Astrocyte (in vitro differentiated cells and primary cell): ENCODE data around the gene TULP4. TPM values are rescaled to one million over a fixed set of nuclear protein-coding genes. Genes with fewer than 3 reads are reported as not detected.

Experiments
- DNase-seq: peaks from one replicate; pipeline ENCODE4 v3.0.0-alpha.2; 2010; ENCODE audit warnings: low read depth
- FAIRE-seq: peaks from 2 replicates; lab custom pipeline; 2011; peaks lifted over from hg19 to GRCh38; lab: Jason Lieb, UNC
- H2AFZ ChIP-seq: 2 replicates; pipeline ENCODE4 v1.6.0; 2012; ENCODE audit warnings: low read depth, low read length, inconsistent platforms
- H3K27ac ChIP-seq: 2 replicates; pipeline ENCODE4 v1.5.1; 2011; ENCODE audit warnings: low read depth, low read length, inconsistent platforms
- H3K27me3 ChIP-seq: 2 replicates; pipeline ENCODE4 v1.6.0; 2011; ENCODE audit warnings: low read length, inconsistent platforms; ENCODE audit not compliant: insufficient read depth
- H3K36me3 ChIP-seq: 2 replicates; pipeline ENCODE4 v1.5.1; 2011; ENCODE audit warnings: low read length, inconsistent platforms; ENCODE audit not compliant: insufficient read depth
- H3K4me1 ChIP-seq: 2 replicates; pipeline ENCODE4 v1.5.1; 2011; ENCODE audit warnings: low read length, inconsistent platforms; ENCODE audit not compliant: insufficient read depth
- H3K4me2 ChIP-seq: 2 replicates; pipeline ENCODE4 v1.6.0; 2012; ENCODE audit warnings: low read length, inconsistent platforms
- H3K4me3 ChIP-seq: 2 replicates; pipeline ENCODE4 v1.5.1; 2011; ENCODE audit warnings: low read depth, mild to moderate bottlenecking, low read length, inconsistent platforms; ENCODE audit not compliant: insufficient read depth
- H3K79me2 ChIP-seq: 2 replicates; pipeline ENCODE4 v1.6.0; 2012; ENCODE audit warnings: mild to moderate bottlenecking, low read length, inconsistent platforms; ENCODE audit not compliant: insufficient read depth
- H3K9ac ChIP-seq: 2 replicates; pipeline ENCODE4 v1.6.0; 2012; ENCODE audit warnings: mild to moderate bottlenecking, low read length, inconsistent platforms
- H3K9me3 ChIP-seq: 2 replicates; pipeline ENCODE4 v1.5.1; 2012; ENCODE audit warnings: low read depth, mild to moderate bottlenecking, low read length, inconsistent platforms; ENCODE audit not compliant: insufficient read depth
- H4K20me1 ChIP-seq: 2 replicates; pipeline ENCODE4 v1.6.0; 2012; ENCODE audit warnings: low read length, inconsistent platforms; ENCODE audit not compliant: insufficient read depth
- H3K27ac Mint-ChIP-seq: one replicate; pipeline ENCODE4 v1.8.0; 2021; ENCODE audit warnings: mild to moderate bottlenecking, mixed read lengths; ENCODE audit not compliant: unreplicated experiment
- H3K27me3 Mint-ChIP-seq: one replicate; pipeline ENCODE4 v1.8.0; 2021; ENCODE audit warnings: low read depth, mixed read lengths; ENCODE audit not compliant: unreplicated experiment
- H3K36me3 Mint-ChIP-seq: one replicate; pipeline ENCODE4 v1.8.0; 2021; ENCODE audit warnings: low read depth, mixed read lengths; ENCODE audit not compliant: unreplicated experiment
- H3K4me1 Mint-ChIP-seq: one replicate; pipeline ENCODE4 v1.8.0; 2021; ENCODE audit warnings: low read depth, mixed read lengths; ENCODE audit not compliant: unreplicated experiment
- H3K4me3 Mint-ChIP-seq: one replicate; pipeline ENCODE4 v1.8.0; 2021; ENCODE audit warnings: mild to moderate bottlenecking, moderate library complexity, mixed read lengths; ENCODE audit not compliant: unreplicated experiment
- H3K9me3 Mint-ChIP-seq: one replicate; pipeline ENCODE4 v1.8.0; 2021; ENCODE audit warnings: mild to moderate bottlenecking, mixed read lengths; ENCODE audit not compliant: unreplicated experiment
- CTCF ChIP-seq: IDR thresholded peaks from 2 replicates; pipeline ENCODE4 v1.5.1; 2011; ENCODE audit warnings: low read depth, mild to moderate bottlenecking, inconsistent platforms, low read length, moderate library complexity; ENCODE audit not compliant: insufficient read depth
- EZH2 ChIP-seq: IDR thresholded peaks from 2 replicates; pipeline ENCODE4 v1.6.1; 2012; ENCODE audit warnings: mild to moderate bottlenecking, low read length, inconsistent platforms; ENCODE audit not compliant: insufficient read depth
- total RNA-seq: library from RNA; stranded (reverse); gene quantifications from 2 replicates; pipeline ENCODE4 v1.2.1, GENCODE V29; 2021

TULP4 gene
- total RNA-seq, 1 donor from 2014 or later = 91.2 TPM

GRCh38 chr6:158414851-158415262 lies 102.6 kb downstream of the TULP4 start:
- Mint-ChIP-seq H3K4me1 (peaks cover 35% of the 10 kb centered on the region), H3K36me3 (peaks cover 23% of the 10 kb centered on the region), H3K4me3 (no peak overlapping the region), H3K27ac (peak overlapping the region; percentile 58), H3K9me3 (peaks cover 2% of the 10 kb centered on the region), H3K27me3 (no peaks in the 10 kb centered on the region)
- peaks cover 3% of the 10 kb centered on the region for H3K36me3 ChIP-seq
- TF ChIP-seq CTCF = no peak
- no peak for TF ChIP-seq EZH2
- H3K4me2 ChIP-seq = no peak overlapping the region
- no peaks in the 10 kb centered on the region for H3K9me3 ChIP-seq
- no peak overlapping the region for H3K4me3 ChIP-seq
- no peak overlapping the region for H3K9ac ChIP-seq
- DNase-seq = peak; percentile 93
- H3K27me3 ChIP-seq = no peaks in the 10 kb centered on the region
- H3K79me2 ChIP-seq = peaks cover 8% of the 10 kb centered on the region
- no peaks in the 10 kb centered on the region for H4K20me1 ChIP-seq
- peaks cover 13% of the 10 kb centered on the region for H3K4me1 ChIP-seq
- FAIRE-seq = no peak
- no peak overlapping the region for H2AFZ ChIP-seq
- H3K27ac ChIP-seq = peak overlapping the region; percentile 27

GRCh38 chr6:158415666-158416065 lies 103.4 kb downstream of the TULP4 start:
- Histone ChIP-seq H2AFZ (no peak overlapping the region), H3K9me3 (no peaks in the 10 kb centered on the region), H3K9ac (no peak overlapping the region), H3K27ac (no peak overlapping the region), H3K4me3 (no peak overlapping the region), H3K4me2 (no peak overlapping the region), H3K36me3 (peaks cover 3% of the 10 kb centered on the region), H3K4me1 (peaks cover 13% of the 10 kb centered on the region), H4K20me1 (no peaks in the 10 kb centered on the region), H3K79me2 (peaks cover 8% of the 10 kb centered on the region), H3K27me3 (no peaks in the 10 kb centered on the region)
- Mint-ChIP-seq H3K9me3 (no peaks in the 10 kb centered on the region), H3K4me1 (peaks cover 29% of the 10 kb centered on the region), H3K27ac (peak overlapping the region; percentile 66), H3K4me3 (no peak overlapping the region), H3K36me3 (peaks cover 24% of the 10 kb centered on the region), H3K27me3 (no peaks in the 10 kb centered on the region)
- no peak for TF ChIP-seq EZH2
- TF ChIP-seq CTCF = no peak
- FAIRE-seq (no peak), DNase-seq (peak; percentile 63)

- peak overlapping the region; percentile 50 for H3K4me2 ChIP-seq
- H3K27ac Mint-ChIP-seq = peak overlapping the region; percentile 51
- peak overlapping the region; percentile 71 for H3K27ac ChIP-seq
These were observed 104.9 kb downstream of the TULP4 start for GRCh38 chr6:158416883-158417759.

More at GRCh38 chr6:158416883-158417759, 104.9 kb downstream of the TULP4 start:
- peak overlapping the region; percentile 27 for H3K9ac ChIP-seq
- no peak overlapping the region for H3K4me3 ChIP-seq
- no peaks in the 10 kb centered on the region for H3K27me3 Mint-ChIP-seq
- peaks cover 27% of the 10 kb centered on the region for H3K36me3 Mint-ChIP-seq
- no peaks in the 10 kb centered on the region for H3K9me3 ChIP-seq
- H4K20me1 ChIP-seq = no peaks in the 10 kb centered on the region
- no peak overlapping the region for H3K4me3 Mint-ChIP-seq
- FAIRE-seq (no peak), DNase-seq (peak; percentile 54)
- TF ChIP-seq CTCF = no peak
- no peak for TF ChIP-seq EZH2
- peak overlapping the region; percentile 3 for H2AFZ ChIP-seq
- peaks cover 10% of the 10 kb centered on the region for H3K4me1 ChIP-seq
- no peaks in the 10 kb centered on the region for H3K9me3 Mint-ChIP-seq
- no peaks in the 10 kb centered on the region for H3K79me2 ChIP-seq
- H3K36me3 ChIP-seq = peaks cover 3% of the 10 kb centered on the region
- no peaks in the 10 kb centered on the region for H3K27me3 ChIP-seq
- H3K4me1 Mint-ChIP-seq = peaks cover 27% of the 10 kb centered on the region
